NCI-H748 (cell line): ENCODE measurements around the gene SPTLC2.
"Not testable (repeated sequence)": the region's sequence is repeated elsewhere in the genome, so short reads cannot be mapped to it uniquely, and the experiment has no call there.

Experiments used
- DNase-seq: peaks from one replicate; lab custom pipeline; 2025; ENCODE audit not compliant: unreplicated experiment; lab: John Stamatoyannopoulos, UW

Gene SPTLC2

GRCh38 chr14:77616454-77617229 is at the start of gene SPTLC2:
Gene SPTLC2, minus strand, starts transcription at chr14:77616637. Its CDS starts 58 bp downstream, at chr14:77616579.
- peak; percentile 100 for DNase-seq

DNA sequence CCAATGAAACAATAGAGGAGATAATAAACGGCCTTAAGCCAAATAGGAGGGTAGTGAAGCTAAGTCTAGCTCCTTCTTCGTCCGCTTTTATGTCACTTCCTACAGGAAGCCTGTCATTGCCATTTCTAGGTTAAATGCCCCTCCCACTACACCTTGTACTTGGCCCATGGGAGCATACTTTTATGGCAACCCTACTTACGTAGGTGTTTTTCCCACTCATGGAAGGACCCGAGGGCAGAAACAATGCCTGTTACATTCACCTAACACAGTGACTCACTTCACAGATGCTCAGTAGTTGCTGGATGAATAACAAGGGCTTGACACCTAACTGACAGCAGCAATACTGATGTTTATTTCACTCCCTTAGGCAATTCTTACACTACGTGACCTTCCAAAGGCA is 46.9 kb upstream of the SPTLC2 start:
- no peak for DNase-seq

- not testable (repeated sequence) for DNase-seq
Measured at GRCh38 chr14:77661562-77661961, 45.1 kb upstream of the SPTLC2 start.

DNA sequence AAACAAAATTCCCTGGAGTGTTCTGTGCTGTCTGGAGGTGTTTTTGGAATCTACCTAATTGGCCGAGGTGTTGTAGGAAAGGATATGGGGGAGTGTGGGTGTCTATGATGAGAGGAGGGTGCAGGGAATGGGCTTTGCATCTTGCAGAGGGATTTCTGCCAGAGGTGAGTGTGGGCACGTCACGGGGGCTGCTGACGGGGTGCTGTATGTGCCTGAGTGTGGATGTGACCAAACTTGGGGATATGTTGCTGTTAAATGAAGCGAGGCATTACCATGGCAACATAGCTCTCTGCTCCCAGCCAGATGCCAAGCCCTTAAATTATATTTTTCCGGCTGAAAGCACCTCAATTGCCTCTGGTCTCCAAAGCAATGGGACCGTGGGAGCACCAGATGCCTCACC is 44.3 kb upstream of the SPTLC2 start:
- DNase-seq: peak; percentile 87

GRCh38 chr14:77659831-77660230 is 43.4 kb upstream of the SPTLC2 start:
- no peak for DNase-seq

DNA sequence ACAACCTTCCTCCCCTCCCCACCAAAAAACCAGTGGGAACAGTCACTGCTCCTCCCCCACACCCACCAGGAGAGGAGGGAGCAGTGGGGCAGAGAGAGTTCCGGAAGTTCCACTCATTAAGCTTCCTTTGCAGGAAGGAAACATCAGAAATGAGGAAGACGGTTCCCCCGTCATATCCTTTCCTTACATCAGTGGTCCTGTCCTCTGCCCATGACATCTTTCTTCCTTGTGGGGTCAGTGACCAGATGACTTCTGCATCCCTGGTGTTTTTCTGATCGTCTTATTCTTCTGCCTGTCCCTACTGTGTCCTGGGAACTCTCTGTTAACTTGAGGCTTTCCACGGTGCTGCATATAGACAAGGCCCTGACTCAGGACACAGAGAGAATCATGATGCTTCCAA is 40.8 kb upstream of the SPTLC2 start:
- no peak for DNase-seq

- no peak for DNase-seq
Measured at GRCh38 chr14:77654001-77654441, 37.6 kb upstream of the SPTLC2 start.

- no peak for DNase-seq
Measured at GRCh38 chr14:77649326-77649725, 32.9 kb upstream of the SPTLC2 start.

GRCh38 chr14:77648520-77649200 is 32.2 kb upstream of the SPTLC2 start:
- DNase-seq: no peak

GRCh38 chr14:77647853-77648252 is 31.4 kb upstream of the SPTLC2 start:
- DNase-seq: no peak

GRCh38 chr14:77646907-77647306 is 30.5 kb upstream of the SPTLC2 start:
- DNase-seq: no peak

- no peak for DNase-seq
Measured at GRCh38 chr14:77645520-77646230, 29.2 kb upstream of the SPTLC2 start.

DNA sequence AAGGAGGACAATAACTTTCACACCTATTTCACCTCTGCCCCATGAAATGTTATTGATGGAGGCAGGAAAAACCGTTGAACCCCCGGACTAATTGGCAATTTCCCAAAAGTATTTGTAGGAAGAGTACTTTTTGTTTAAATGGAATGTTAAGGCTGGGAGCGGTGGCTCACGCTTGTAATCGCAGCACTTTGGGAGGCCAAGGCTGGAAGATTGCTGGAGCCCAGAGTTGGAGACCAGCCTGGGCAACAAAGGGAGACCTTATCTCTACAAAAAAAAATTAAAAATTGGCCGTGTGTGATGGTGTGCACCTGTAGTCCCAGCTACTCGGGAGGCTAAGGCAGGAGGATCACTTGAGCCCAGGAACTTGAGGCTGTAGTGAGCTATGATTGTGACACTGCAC is 26.0 kb upstream of the SPTLC2 start:
- DNase-seq: no peak

GRCh38 chr14:77641534-77642341 is 25.3 kb upstream of the SPTLC2 start:
- DNase-seq: no peak

- DNase-seq: no peak
Measured at GRCh38 chr14:77640756-77641533, 24.5 kb upstream of the SPTLC2 start.

GRCh38 chr14:77638771-77639171 is 22.3 kb upstream of the SPTLC2 start:
- DNase-seq: no peak

DNA sequence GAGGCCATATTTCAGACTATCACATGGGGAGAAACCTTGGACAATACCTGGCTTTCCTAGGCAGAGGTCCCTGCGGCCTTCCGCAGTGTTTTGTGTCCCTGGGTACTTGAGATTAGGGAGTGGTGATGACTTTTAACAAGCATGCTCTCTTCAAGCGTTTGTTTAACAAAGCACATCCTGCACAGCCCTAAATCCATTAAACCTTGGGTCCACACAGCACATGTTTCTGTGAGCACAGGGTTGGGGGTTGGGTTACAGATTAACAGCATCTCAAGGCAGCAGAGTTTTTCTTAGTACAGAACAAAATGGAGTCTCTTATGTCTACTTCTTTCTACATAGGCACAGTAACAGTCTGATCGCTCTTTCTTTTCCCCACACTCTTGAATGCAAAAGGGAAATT is 19.4 kb upstream of the SPTLC2 start:
- DNase-seq: peak; percentile 75

- DNase-seq: not testable (repeated sequence)
Measured at GRCh38 chr14:77635466-77635865, 19.0 kb upstream of the SPTLC2 start.

DNA sequence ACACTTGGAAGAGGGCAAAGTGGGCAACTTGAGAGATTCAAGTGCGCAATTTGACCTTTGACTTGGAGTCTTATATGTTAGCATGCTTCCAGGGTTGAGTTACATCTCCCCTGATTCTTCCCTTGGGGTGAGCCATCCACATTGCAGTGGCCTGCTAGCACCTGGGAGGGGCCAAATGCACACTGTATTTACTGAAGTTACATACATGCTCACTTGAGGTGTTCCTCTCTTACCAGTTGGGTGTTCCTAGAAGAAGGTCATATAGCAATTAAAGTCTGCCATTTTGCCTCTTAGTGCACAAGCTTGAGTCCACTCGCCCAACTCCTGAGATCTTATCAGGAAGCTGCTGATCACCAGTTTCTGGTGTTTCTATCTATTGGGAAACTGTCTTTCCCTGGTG is 13.7 kb upstream of the SPTLC2 start:
- no peak for DNase-seq

- no peak for DNase-seq
Measured at GRCh38 chr14:77625360-77625759, 8.9 kb upstream of the SPTLC2 start.
